Measurements from ENCODE around the gene SIVA1.

- TF ChIP-seq, protein P1, sequence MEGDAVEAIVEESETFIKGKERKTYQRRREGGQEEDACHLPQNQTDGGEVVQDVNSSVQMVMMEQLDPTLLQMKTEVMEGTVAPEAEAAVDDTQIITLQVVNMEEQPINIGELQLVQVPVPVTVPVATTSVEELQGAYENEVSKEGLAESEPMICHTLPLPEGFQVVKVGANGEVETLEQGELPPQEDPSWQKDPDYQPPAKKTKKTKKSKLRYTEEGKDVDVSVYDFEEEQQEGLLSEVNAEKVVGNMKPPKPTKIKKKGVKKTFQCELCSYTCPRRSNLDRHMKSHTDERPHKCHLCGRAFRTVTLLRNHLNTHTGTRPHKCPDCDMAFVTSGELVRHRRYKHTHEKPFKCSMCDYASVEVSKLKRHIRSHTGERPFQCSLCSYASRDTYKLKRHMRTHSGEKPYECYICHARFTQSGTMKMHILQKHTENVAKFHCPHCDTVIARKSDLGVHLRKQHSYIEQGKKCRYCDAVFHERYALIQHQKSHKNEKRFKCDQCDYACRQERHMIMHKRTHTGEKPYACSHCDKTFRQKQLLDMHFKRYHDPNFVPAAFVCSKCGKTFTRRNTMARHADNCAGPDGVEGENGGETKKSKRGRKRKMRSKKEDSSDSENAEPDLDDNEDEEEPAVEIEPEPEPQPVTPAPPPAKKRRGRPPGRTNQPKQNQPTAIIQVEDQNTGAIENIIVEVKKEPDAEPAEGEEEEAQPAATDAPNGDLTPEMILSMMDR (IDR thresholded peaks at IDR 0.05; ENCODE audit: low read depth, low read length, missing input control): no peak
- peak; percentile 41 for TF ChIP-seq FOXA2 (IDR thresholded peaks at IDR 0.05)
- TF ChIP-seq RAD21 (IDR thresholded peaks at IDR 0.05): peak; percentile 31 to 59
- TF ChIP-seq TAF1 (conservative IDR thresholded peaks at IDR 0.05): no peak
- TF ChIP-seq YY1 (IDR thresholded peaks at IDR 0.05): peak; percentile 76
- TF ChIP-seq, protein P2, sequence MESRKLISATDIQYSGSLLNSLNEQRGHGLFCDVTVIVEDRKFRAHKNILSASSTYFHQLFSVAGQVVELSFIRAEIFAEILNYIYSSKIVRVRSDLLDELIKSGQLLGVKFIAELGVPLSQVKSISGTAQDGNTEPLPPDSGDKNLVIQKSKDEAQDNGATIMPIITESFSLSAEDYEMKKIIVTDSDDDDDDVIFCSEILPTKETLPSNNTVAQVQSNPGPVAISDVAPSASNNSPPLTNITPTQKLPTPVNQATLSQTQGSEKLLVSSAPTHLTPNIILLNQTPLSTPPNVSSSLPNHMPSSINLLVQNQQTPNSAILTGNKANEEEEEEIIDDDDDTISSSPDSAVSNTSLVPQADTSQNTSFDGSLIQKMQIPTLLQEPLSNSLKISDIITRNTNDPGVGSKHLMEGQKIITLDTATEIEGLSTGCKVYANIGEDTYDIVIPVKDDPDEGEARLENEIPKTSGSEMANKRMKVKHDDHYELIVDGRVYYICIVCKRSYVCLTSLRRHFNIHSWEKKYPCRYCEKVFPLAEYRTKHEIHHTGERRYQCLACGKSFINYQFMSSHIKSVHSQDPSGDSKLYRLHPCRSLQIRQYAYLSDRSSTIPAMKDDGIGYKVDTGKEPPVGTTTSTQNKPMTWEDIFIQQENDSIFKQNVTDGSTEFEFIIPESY (IDR thresholded peaks at IDR 0.05): no peak
- peak; percentile 71 for TF ChIP-seq REST (IDR thresholded peaks at IDR 0.05)
- peak in 1 of 2 donors; percentile 42 for TF ChIP-seq GABPA (IDR thresholded peaks at IDR 0.05 in 1 of 2, conservative IDR thresholded peaks at IDR 0.05 in 1 of 2)
- no peak for TF ChIP-seq MAX (IDR thresholded peaks at IDR 0.05)
- TF ChIP-seq NR2F2 (IDR thresholded peaks at IDR 0.05): no peak
- no peak for TF ChIP-seq ATF3 (IDR thresholded peaks at IDR 0.05)
- TF ChIP-seq RXRA (IDR thresholded peaks at IDR 0.05): peak; percentile 93 to 96
- peak; percentile 68 for TF ChIP-seq FOXA1 (IDR thresholded peaks at IDR 0.05)
- peak; percentile 94 for TF ChIP-seq SP1 (IDR thresholded peaks at IDR 0.05)
These were observed 39.3 kb downstream of the SIVA1 start for GRCh38 chr14:104792101-104792884.
